HepG2 (cell line): ENCODE data around the gene TBX21. TPM values are rescaled to one million over a fixed set of nuclear protein-coding genes. Genes with fewer than 3 reads are reported as not detected.

ENCODE experiments used
- ATF1 ChIP-seq: IDR thresholded peaks from 2 replicates; pipeline ENCODE4 v1.6.1; 2016; ENCODE audit warnings: mild to moderate bottlenecking, control low read depth
- HNRNPK ChIP-seq: fragments of 200-400 bp; formaldehyde crosslinking; IDR thresholded peaks from 2 replicates; pipeline ENCODE4 v1.6.1; 2018; ENCODE audit warnings: low read length, low read depth, moderate library complexity, mild to moderate bottlenecking; ENCODE audit not compliant: poor library complexity, severe bottlenecking
- KDM6A ChIP-seq: IDR thresholded peaks from 2 replicates; pipeline ENCODE4 v1.6.1; 2016; ENCODE audit warnings: low read depth
- MEF2D ChIP-seq: sonication (generic); formaldehyde crosslinking; IDR thresholded peaks from 2 replicates; pipeline ENCODE4 v1.5.1; 2020; ENCODE audit warnings: mild to moderate bottlenecking, missing genetic modification reagents
- PHF5A ChIP-seq: IDR thresholded peaks from one replicate; pipeline ENCODE4 v1.6.1; 2018; ENCODE audit warnings: low read depth, missing genetic modification reagents; ENCODE audit not compliant: unreplicated experiment
- PHF8 ChIP-seq: sonication (generic); formaldehyde crosslinking; IDR thresholded peaks from 2 replicates; pipeline ENCODE4 v1.5.0; 2020; ENCODE audit warnings: missing genetic modification reagents
- PRMT3 ChIP-seq: sonication (generic); formaldehyde crosslinking; IDR thresholded peaks from 2 replicates; pipeline ENCODE4 v1.8.1; 2022; ENCODE audit warnings: low read depth, mild to moderate bottlenecking, moderate library complexity, missing genetic modification reagents, borderline replicate concordance
- RBAK ChIP-seq: sonication (generic); formaldehyde crosslinking; IDR thresholded peaks from 2 replicates; pipeline ENCODE4 v1.5.1; 2020; ENCODE audit warnings: mild to moderate bottlenecking, missing genetic modification reagents
- REPIN1 ChIP-seq: sonication (generic); formaldehyde crosslinking; IDR thresholded peaks from 2 replicates; pipeline ENCODE4 v1.8.0; 2022; ENCODE audit warnings: missing genetic modification reagents, low read depth, mild to moderate bottlenecking, borderline replicate concordance
- REXO4 ChIP-seq: sonication (generic); formaldehyde crosslinking; IDR thresholded peaks from 2 replicates; pipeline ENCODE4 v1.8.0; 2022; ENCODE audit warnings: missing genetic modification reagents, mild to moderate bottlenecking, borderline replicate concordance
- SMAD1 ChIP-seq: sonication (generic); formaldehyde crosslinking; IDR thresholded peaks from 2 replicates; pipeline ENCODE4 v1.4.0; 2020; ENCODE audit warnings: missing genetic modification reagents, low read depth, mild to moderate bottlenecking, borderline replicate concordance
- ZBTB7A ChIP-seq: sonication (generic); formaldehyde crosslinking; IDR thresholded peaks from 2 replicates; pipeline ENCODE4 v1.8.0; 2022; ENCODE audit warnings: mild to moderate bottlenecking, missing genetic modification reagents
- ZKSCAN5 ChIP-seq: sonication (generic); formaldehyde crosslinking; IDR thresholded peaks from 2 replicates; pipeline ENCODE4 v1.5.1; 2020; ENCODE audit warnings: mild to moderate bottlenecking, missing genetic modification reagents
- ZNF253 ChIP-seq: sonication (generic); formaldehyde crosslinking; IDR thresholded peaks from 2 replicates; pipeline ENCODE4 v1.8.0; 2022; ENCODE audit warnings: mild to moderate bottlenecking, missing genetic modification reagents, borderline replicate concordance
- ZNF484 ChIP-seq: sonication (generic); formaldehyde crosslinking; IDR thresholded peaks from 2 replicates; pipeline ENCODE4 v1.5.1; 2020; ENCODE audit warnings: mild to moderate bottlenecking, low read depth, missing genetic modification reagents, borderline replicate concordance
- ZNF737 ChIP-seq: sonication (generic); formaldehyde crosslinking; IDR thresholded peaks from 2 replicates; pipeline ENCODE4 v1.5.0; 2020; ENCODE audit warnings: missing genetic modification reagents, mild to moderate bottlenecking, borderline replicate concordance
- ZNF790 ChIP-seq: sonication (generic); formaldehyde crosslinking; IDR thresholded peaks from 2 replicates; pipeline ENCODE4 v1.8.0; 2022; ENCODE audit warnings: missing genetic modification reagents, mild to moderate bottlenecking, borderline replicate concordance
- ZSCAN30 ChIP-seq: sonication (generic); formaldehyde crosslinking; IDR thresholded peaks from 2 replicates; pipeline ENCODE4 v1.5.0; 2020; ENCODE audit warnings: mild to moderate bottlenecking, missing genetic modification reagents
- polyA plus RNA-seq, 8 experiments: library from polyadenylated mRNA; depleted of rRNA in 3 of 8; stranded (reverse) in 7 of 8; unstranded in 1 of 8; fragments of >200 nt; fragmentation: Illumina TruSeq in 4 of 8; extraction: Trizol in 4 of 8; gene quantifications; 2 replicates each; pipeline versions ENCODE4 v1.2.1 to v1.2.3, GENCODE V29; 2011 to 2016; ENCODE audit warnings: low read depth in 4 of 8, missing spikeins in 1 of 8, mixed read lengths in 1 of 8; ENCODE audit not compliant: insufficient read depth in 1 of 8
- total RNA-seq, 5 experiments: library from RNA; depleted of rRNA; stranded (reverse); fragments of >200 nt; fragmentation: Illumina TruSeq; extraction: Trizol; gene quantifications; 2 replicates each; pipeline ENCODE4 v1.2.3, GENCODE V29; 2016; ENCODE audit warnings: low read depth in 1 of 5
- TF ChIP-seq, protein P1 (sequence below): sonication (generic); formaldehyde crosslinking; conservative IDR thresholded peaks from 2 replicates; pipeline ENCODE4 v1.8.1; 2023; ENCODE audit warnings: missing genetic modification reagents
- TF ChIP-seq, protein P2 (sequence below): sonication (generic); formaldehyde crosslinking; IDR thresholded peaks from 2 replicates; pipeline ENCODE4 v1.4.0; 2020; ENCODE audit warnings: missing genetic modification reagents
- TF ChIP-seq, protein P3 (sequence below): sonication (generic); formaldehyde crosslinking; IDR thresholded peaks from 2 replicates; pipeline ENCODE4 v1.5.0; 2020; ENCODE audit warnings: mild to moderate bottlenecking, missing genetic modification reagents, borderline replicate concordance
- TF ChIP-seq, protein P4 (sequence below): IDR thresholded peaks from 2 replicates; pipeline ENCODE4 v1.6.1; 2012; ENCODE audit warnings: inconsistent platforms
- TF ChIP-seq, protein P5 (sequence below): sonication (generic); formaldehyde crosslinking; IDR thresholded peaks from 2 replicates; pipeline ENCODE4 v1.5.0; 2020; ENCODE audit warnings: missing genetic modification reagents

The TBX21 gene
- total and polyA plus RNA-seq, 2 of the 13 experiments (the other 11 are each of a cell fraction or from before 2014, with no cell fraction given) = not detected

DNA sequence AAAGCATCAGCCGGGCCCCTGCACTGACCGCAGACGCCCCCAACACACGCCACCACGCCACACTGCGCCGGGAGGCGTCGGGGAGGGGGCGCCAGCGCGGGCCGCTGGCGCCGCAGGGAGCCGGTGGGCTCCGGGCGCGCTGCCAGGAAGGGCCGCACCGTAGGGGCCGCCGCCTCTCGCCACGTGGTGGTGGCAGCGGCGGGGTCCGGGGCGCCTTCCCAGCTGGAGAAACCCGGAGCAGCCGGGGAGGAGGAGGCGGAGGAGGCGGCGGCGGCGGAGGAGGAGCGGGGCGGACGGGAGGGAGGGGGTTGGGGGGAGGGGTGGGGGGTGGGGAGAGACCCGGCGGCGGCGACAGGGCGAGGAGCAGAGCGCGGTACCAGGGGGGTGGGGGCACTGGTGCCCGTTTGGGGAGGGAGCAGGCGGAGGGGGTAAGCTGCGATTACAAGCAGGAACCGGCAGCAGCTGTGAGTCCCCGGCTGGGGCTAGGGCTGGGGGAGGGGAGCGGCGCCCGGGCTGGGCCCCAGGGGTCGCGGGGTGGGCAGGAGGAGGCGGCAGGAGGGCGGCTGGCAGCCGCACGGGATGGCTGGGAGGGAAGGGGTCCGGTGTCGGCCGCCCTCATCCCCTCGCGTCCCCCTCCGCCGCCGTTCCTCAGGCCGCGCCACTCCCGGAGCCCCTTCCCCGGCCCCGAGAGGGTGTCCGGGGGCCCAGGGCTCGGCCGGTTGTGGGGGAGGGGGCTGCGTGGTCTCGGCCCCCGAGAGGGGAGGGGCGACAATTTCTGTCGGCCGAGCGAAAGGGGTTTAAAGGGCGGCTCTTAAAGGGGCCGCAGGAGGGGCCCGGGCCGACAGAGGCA, 39.1 kb upstream of the TBX21 start, which contains the start of gene TBKBP1 (continued):
- TF ChIP-seq, protein P1, sequence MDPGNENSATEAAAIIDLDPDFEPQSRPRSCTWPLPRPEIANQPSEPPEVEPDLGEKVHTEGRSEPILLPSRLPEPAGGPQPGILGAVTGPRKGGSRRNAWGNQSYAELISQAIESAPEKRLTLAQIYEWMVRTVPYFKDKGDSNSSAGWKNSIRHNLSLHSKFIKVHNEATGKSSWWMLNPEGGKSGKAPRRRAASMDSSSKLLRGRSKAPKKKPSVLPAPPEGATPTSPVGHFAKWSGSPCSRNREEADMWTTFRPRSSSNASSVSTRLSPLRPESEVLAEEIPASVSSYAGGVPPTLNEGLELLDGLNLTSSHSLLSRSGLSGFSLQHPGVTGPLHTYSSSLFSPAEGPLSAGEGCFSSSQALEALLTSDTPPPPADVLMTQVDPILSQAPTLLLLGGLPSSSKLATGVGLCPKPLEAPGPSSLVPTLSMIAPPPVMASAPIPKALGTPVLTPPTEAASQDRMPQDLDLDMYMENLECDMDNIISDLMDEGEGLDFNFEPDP = no peak
- TF ChIP-seq, protein P2, sequence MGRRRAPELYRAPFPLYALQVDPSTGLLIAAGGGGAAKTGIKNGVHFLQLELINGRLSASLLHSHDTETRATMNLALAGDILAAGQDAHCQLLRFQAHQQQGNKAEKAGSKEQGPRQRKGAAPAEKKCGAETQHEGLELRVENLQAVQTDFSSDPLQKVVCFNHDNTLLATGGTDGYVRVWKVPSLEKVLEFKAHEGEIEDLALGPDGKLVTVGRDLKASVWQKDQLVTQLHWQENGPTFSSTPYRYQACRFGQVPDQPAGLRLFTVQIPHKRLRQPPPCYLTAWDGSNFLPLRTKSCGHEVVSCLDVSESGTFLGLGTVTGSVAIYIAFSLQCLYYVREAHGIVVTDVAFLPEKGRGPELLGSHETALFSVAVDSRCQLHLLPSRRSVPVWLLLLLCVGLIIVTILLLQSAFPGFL = no peak
- TF ChIP-seq PHF8 (CRISPR knock-in tag) (peak; percentile 60), SMAD1 (CRISPR knock-in tag) (no peak), PRMT3 (no peak), ZNF253 (no peak), ZKSCAN5 (no peak), PHF5A (CRISPR knock-in tag) (no peak), REXO4 (CRISPR knock-in tag) (no peak), ZNF737 (no peak), HNRNPK (peak; percentile 78), RBAK (no peak), ZNF790 (CRISPR knock-in tag) (no peak), ZNF484 (no peak), REPIN1 (no peak), ATF1 (CRISPR knock-in tag) (no peak), ZBTB7A (peak; percentile 89), MEF2D (CRISPR knock-in tag) (no peak), KDM6A (CRISPR knock-in tag) (no peak), ZSCAN30 (CRISPR knock-in tag) (no peak)
- TF ChIP-seq, protein P3, sequence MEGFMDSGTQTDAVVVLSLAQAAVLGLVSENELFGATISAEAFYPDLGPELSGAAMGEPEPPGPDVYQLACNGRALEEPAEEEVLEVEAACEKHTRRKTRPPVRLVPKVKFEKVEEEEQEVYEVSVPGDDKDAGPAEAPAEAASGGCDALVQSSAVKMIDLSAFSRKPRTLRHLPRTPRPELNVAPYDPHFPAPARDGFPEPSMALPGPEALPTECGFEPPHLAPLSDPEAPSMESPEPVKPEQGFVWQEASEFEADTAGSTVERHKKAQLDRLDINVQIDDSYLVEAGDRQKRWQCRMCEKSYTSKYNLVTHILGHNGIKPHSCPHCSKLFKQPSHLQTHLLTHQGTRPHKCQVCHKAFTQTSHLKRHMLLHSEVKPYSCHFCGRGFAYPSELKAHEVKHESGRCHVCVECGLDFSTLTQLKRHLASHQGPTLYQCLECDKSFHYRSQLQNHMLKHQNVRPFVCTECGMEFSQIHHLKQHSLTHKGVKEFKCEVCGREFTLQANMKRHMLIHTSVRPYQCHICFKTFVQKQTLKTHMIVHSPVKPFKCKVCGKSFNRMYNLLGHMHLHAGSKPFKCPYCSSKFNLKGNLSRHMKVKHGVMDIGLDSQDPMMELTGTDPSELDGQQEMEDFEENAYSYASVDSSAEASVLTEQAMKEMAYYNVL = no peak
- TF ChIP-seq, protein P4, sequence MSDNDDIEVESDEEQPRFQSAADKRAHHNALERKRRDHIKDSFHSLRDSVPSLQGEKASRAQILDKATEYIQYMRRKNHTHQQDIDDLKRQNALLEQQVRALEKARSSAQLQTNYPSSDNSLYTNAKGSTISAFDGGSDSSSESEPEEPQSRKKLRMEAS = peak; percentile 82
- TF ChIP-seq, protein P5, sequence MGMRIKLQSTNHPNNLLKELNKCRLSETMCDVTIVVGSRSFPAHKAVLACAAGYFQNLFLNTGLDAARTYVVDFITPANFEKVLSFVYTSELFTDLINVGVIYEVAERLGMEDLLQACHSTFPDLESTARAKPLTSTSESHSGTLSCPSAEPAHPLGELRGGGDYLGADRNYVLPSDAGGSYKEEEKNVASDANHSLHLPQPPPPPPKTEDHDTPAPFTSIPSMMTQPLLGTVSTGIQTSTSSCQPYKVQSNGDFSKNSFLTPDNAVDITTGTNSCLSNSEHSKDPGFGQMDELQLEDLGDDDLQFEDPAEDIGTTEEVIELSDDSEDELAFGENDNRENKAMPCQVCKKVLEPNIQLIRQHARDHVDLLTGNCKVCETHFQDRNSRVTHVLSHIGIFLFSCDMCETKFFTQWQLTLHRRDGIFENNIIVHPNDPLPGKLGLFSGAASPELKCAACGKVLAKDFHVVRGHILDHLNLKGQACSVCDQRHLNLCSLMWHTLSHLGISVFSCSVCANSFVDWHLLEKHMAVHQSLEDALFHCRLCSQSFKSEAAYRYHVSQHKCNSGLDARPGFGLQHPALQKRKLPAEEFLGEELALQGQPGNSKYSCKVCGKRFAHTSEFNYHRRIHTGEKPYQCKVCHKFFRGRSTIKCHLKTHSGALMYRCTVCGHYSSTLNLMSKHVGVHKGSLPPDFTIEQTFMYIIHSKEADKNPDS (CRISPR knock-in tag) = no peak; the same call in 1 of the 2 replicates
